ENCODE data around the gene MALSU1. TPM values are rescaled to one million over a fixed set of nuclear protein-coding genes. Genes with fewer than 3 reads are reported as not detected.

The MALSU1 gene
- total and polyA plus RNA-seq, 2 of the 13 experiments (the other 11 are each of a cell fraction or from before 2014, with no cell fraction given) = 72.0 to 141 TPM

- Histone ChIP-seq H3K4me2 (ENCODE audit: low read depth, low read length) (no peak overlapping the region), H3K9me3 (ENCODE audit: low read length) (no peaks in the 10 kb centered on the region), H2AFZ (ENCODE audit: low read length) (no peak overlapping the region), H3K4me1 (ENCODE audit: insufficient read depth, low read length) (peaks cover 9% of the 10 kb centered on the region), H3K4me3 (replicated peaks in 1 of 3; ENCODE audit: insufficient read depth in 1 of 3, low read depth in 2 of 3, low read length in 3 of 3) (no peak overlapping the region), H3K36me3 (replicated peaks in 1 of 2; ENCODE audit: control insufficient read depth in 1 of 2, insufficient read depth in 2 of 2, low read length in 2 of 2) (peaks cover 10 to 80% of the 10 kb centered on the region in 2 experiments), H3K27me3 (ENCODE audit: control insufficient read depth in 1 of 2, insufficient read depth in 2 of 2, low read length in 2 of 2) (no peaks in the 10 kb centered on the region), H3K9ac (ENCODE audit: insufficient read depth, low read depth, low read length) (no peak overlapping the region), H4K20me1 (ENCODE audit: insufficient read depth, low read length) (no peaks in the 10 kb centered on the region), H3K79me2 (ENCODE audit: insufficient read depth, low read length) (no peaks in the 10 kb centered on the region), H3K27ac (ENCODE audit: extremely low read length, insufficient read depth, low read length) (no peak overlapping the region)
- no peak for DNase-seq (ENCODE audit: low spot score)
- intact Hi-C loops (cut with micrococcal nuclease; ENCODE audit: unreplicated experiment) (no loop called here), in situ Hi-C loops (cut with HindIII; ENCODE audit: extremely low pct_ligation_motif_present, low pct_unique_long_range_greater_than_20kb) (no loop called here)
- ATAC-seq = no peak
- TF ChIP-seq SIX1 (CRISPR knock-in tag; IDR thresholded peaks at IDR 0.05; ENCODE audit: borderline replicate concordance) (no peak), MAFK (conservative IDR thresholded peaks at IDR 0.05 in 1 of 2, IDR thresholded peaks at IDR 0.05 in 1 of 2; ENCODE audit: low read length in 2 of 2) (no peak), NFKBIZ (CRISPR knock-in tag; IDR thresholded peaks at IDR 0.05) (no peak), ZEB1 (IDR thresholded peaks at IDR 0.05; ENCODE audit: insufficient replicate concordance, low read depth) (no peak), MTF2 (CRISPR knock-in tag; IDR thresholded peaks at IDR 0.05; ENCODE audit: borderline replicate concordance) (no peak), ZC3H13 (CRISPR knock-in tag; IDR thresholded peaks at IDR 0.05) (no peak), ZNF468 (CRISPR knock-in tag; IDR thresholded peaks at IDR 0.05) (no peak), MTA1 (CRISPR knock-in tag; IDR thresholded peaks at IDR 0.05; ENCODE audit: borderline replicate concordance) (no peak), ZNF331 (CRISPR knock-in tag; IDR thresholded peaks at IDR 0.05) (no peak), POLR2G (IDR thresholded peaks at IDR 0.05; ENCODE audit: low read depth, low read length) (no peak), TP53 (CRISPR knock-in tag; conservative IDR thresholded peaks at IDR 0.05) (no peak), ZNF562 (CRISPR knock-in tag; IDR thresholded peaks at IDR 0.05; ENCODE audit: borderline replicate concordance) (no peak), ZSCAN21 (CRISPR knock-in tag; IDR thresholded peaks at IDR 0.05; ENCODE audit: borderline replicate concordance) (no peak), KAT7 (CRISPR knock-in tag; IDR thresholded peaks at IDR 0.05; ENCODE audit: borderline replicate concordance) (no peak), ZBTB39 (CRISPR knock-in tag; IDR thresholded peaks at IDR 0.05) (no peak)
- POLR2A ChIA-PET = no interaction called here
- no peak for FAIRE-seq
- BruUV-seq (replicated peaks) = no TSS peak
- CTCF ChIA-PET (ENCODE audit: low intra/inter-chr PET ratio, low total read pairs) = no interaction called here
- WGBS (ENCODE audit: low lambda C conversion rate) = 96% methylated on average over 9 of the region's 9 CpGs
Observed at GRCh38 chr7:23343806-23344475, 44.8 kb downstream of the MALSU1 start.
